Kidney epithelial cell (primary cell): ENCODE data around the gene DLL1. TPM values are rescaled to one million over a fixed set of nuclear protein-coding genes. Genes with fewer than 3 reads are reported as not detected.

Source experiments
- DNase-seq: peaks from one replicate; pipeline ENCODE4 v3.0.0-alpha.2; 2010; ENCODE audit warnings: low read depth
- H3K27me3 ChIP-seq: 2 replicates; pipeline ENCODE4 v1.6.0; 2011; ENCODE audit warnings: low read length; ENCODE audit not compliant: control insufficient read depth, insufficient read depth
- H3K36me3 ChIP-seq: 2 replicates; pipeline ENCODE4 v1.5.1; 2011; ENCODE audit warnings: low read length; ENCODE audit not compliant: control insufficient read depth, insufficient read depth
- H3K4me3 ChIP-seq: 2 replicates; pipeline ENCODE4 v1.5.1; 2011; ENCODE audit warnings: low read depth, mild to moderate bottlenecking, control low read depth, low read length
- total RNA-seq: library from RNA; depleted of rRNA; stranded (reverse); fragments of >200 nt; gene quantifications from 2 replicates; pipeline ENCODE4 v1.2.3, GENCODE V29; 2015
- TF ChIP-seq, protein P1 (sequence below): IDR thresholded peaks from 2 replicates; pipeline ENCODE4 v1.5.1; 2011; ENCODE audit warnings: mild to moderate bottlenecking, moderate library complexity, low read length, control low read depth, inconsistent platforms; ENCODE audit not compliant: insufficient read depth, poor library complexity, severe bottlenecking

Gene DLL1
- total RNA-seq, 1 donor from 2014 or later = 3.8 TPM

DNA sequence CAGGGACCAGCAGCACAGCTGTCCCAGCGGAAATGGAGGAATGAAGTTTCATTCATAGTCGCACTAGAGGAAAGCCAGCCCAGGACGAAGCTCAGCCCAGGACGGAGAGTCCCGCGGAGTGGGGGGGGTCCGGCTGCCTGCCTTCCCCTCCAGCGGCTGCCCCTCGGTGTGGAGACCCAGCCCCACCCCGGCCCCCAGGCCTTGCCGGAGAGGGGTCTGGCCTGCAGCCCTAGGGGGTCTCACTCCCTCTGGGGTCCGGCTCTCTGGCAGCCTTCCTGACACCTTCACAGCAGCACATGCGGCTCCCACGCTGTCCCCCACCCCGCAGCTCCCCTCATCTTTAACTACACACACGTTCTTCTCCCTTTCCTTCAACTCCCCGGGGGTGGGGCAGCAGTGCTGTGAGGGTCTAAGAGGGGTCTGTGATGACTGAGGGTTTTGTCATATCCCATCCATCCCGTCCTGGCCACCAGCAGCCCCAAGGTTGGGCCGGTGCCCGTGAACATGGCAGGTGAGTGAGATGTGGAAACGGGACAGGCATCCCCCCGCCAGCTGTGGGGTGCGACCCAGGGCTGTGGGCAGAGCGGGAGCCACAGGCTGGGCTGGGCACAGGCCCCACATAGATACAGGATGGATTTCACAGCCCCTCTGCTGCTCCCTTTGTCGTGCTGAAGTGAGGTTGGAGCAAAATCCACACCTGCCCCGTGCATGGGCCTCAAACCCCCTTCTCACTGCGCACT lies 41.8 kb downstream of the DLL1 start:
- no peak for DNase-seq
- TF ChIP-seq, protein P1, sequence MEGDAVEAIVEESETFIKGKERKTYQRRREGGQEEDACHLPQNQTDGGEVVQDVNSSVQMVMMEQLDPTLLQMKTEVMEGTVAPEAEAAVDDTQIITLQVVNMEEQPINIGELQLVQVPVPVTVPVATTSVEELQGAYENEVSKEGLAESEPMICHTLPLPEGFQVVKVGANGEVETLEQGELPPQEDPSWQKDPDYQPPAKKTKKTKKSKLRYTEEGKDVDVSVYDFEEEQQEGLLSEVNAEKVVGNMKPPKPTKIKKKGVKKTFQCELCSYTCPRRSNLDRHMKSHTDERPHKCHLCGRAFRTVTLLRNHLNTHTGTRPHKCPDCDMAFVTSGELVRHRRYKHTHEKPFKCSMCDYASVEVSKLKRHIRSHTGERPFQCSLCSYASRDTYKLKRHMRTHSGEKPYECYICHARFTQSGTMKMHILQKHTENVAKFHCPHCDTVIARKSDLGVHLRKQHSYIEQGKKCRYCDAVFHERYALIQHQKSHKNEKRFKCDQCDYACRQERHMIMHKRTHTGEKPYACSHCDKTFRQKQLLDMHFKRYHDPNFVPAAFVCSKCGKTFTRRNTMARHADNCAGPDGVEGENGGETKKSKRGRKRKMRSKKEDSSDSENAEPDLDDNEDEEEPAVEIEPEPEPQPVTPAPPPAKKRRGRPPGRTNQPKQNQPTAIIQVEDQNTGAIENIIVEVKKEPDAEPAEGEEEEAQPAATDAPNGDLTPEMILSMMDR = no peak
- Histone ChIP-seq H3K4me3 (no peak overlapping the region), H3K27me3 (peaks cover 53% of the 10 kb centered on the region), H3K36me3 (no peaks in the 10 kb centered on the region)

GRCh38 chr6:170248111-170248805 lies 42.6 kb downstream of the DLL1 start:
- no peak overlapping the region for H3K4me3 ChIP-seq
- no peaks in the 10 kb centered on the region for H3K36me3 ChIP-seq
- no peak for DNase-seq
- TF ChIP-seq, protein P1 = no peak
- H3K27me3 ChIP-seq = peaks cover 54% of the 10 kb centered on the region

DNA sequence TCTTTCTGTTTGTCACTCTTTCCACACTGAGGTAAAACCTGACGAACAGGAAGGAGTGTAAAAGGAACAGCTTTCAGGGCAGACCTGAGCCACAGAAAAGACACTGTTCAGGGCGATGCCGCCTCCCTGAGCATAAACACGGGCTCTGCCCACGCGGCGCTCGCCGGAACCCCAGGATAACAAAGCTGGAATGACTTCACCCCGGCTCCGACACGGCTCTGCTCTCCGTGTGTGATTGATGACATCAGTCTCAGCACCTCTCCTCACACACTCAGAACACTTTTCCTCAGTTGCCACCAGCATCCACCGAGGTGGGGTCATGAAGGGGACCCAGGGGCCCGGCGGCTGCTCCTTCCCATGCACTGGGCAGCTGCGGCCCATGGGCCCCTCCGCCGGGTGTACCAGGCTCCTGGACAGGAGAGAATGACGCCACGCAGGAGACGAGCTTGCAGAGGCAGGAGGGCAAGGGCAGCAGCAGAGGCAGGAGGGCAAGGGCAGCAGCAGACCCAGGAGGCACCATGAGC lies 43.6 kb downstream of the DLL1 start:
- TF ChIP-seq, protein P1 = no peak
- no peaks in the 10 kb centered on the region for H3K36me3 ChIP-seq
- peaks cover 55% of the 10 kb centered on the region for H3K27me3 ChIP-seq
- DNase-seq = no peak
- H3K4me3 ChIP-seq = no peak overlapping the region

DNA sequence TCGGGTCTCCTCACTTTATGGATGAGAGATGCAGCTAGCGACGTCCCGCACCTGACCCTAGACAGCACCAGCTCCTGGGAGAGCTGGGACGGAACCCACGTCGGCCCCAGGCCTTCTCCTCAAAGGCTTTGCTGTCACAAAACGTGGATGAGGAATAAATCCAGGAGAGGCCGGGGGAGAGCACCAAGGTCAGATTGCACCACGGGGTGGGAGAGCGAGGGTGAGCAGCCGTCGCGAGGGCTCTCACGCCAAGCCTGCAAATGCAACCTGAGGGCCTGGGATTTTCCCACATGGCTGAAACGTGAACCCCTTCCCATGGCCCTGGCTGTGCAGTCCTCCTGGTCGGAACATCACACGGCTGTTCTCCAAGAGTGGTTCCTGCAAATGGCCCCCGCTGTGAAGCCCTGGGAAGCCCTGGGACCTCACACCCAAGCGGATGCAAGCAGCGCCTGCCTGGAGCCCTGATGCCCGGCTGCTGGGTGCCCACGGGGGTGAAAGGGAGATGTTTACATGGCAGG lies 45.3 kb downstream of the DLL1 start:
- Histone ChIP-seq H3K36me3 (no peaks in the 10 kb centered on the region), H3K27me3 (peaks cover 52% of the 10 kb centered on the region), H3K4me3 (no peak overlapping the region)
- no peak for DNase-seq
- TF ChIP-seq, protein P1 = no peak

GRCh38 chr6:170244721-170245474 lies 46.0 kb downstream of the DLL1 start:
- peaks cover 54% of the 10 kb centered on the region for H3K27me3 ChIP-seq

More at GRCh38 chr6:170244721-170245474, 46.0 kb downstream of the DLL1 start:
- no peak overlapping the region for H3K4me3 ChIP-seq
- TF ChIP-seq, protein P1 = no peak
- no peak for DNase-seq
- no peaks in the 10 kb centered on the region for H3K36me3 ChIP-seq
